ENCODE measurements around the gene WDR77. TPM values are rescaled to one million over a fixed set of nuclear protein-coding genes. Genes with fewer than 3 reads are reported as not detected.
A peak's percentile ranks its signal among the peaks of the same experiment; 100 is the strongest.

Gene WDR77
- total and polyA plus RNA-seq, 2 of the 4 experiments (the other 2 are of a cell fraction) = 80.8 to 87.0 TPM

DNA sequence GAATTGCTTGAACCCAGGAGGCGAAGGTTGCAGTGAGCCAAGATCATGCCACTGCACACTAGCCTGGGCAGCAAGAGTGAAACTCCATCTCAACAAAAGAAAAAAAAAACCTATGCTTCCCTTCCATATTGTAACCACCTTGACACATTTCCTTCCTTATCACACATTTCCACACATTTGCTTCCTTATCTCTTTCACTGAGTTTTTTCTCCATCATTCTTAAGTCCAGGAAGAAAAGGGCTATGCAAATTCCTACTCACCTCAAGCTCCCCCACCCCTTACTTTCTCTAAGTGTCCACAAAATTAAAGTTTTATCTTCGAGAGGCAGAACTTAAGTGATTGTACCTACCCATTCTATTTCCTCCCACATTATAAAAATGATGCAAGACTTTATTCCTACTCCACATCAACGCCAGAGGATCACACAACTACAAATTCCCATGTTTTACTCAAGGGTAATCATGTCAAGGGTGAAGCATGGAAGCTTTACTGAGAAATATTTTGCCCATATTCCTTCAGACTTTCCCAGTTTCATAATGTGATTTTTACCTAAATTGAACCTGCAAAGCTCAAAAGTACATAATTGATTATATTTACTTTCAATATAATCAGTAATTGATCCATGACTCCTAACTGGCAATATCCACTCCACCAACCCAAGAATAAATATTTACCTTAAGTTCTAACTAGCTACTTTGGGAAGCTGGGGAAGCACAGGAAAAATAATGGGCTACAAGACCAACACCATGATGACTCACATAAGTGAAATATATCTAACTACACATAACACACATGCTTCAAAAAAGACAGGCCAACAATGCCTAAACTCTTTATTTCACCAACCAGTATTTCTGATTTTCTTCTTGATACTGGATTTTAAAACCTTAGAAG, 9.3 kb downstream of the WDR77 start:
- peaks cover 5% of the 10 kb centered on the region for H3K4me1 ChIP-seq (ENCODE audit: control insufficient read depth, insufficient read depth, low read length)
- H4K8ac ChIP-seq (ENCODE audit: low read depth in 2 of 2, low read length in 2 of 2) = no peak overlapping the region
- no peak overlapping the region for H3K4ac ChIP-seq (ENCODE audit: low read depth, low read length)
- no TSS peak for BruUV-seq (replicated peaks)
- H3K4me3 ChIP-seq (ENCODE audit: insufficient read depth, low read depth, low read length) = no peak overlapping the region
- POLR2A ChIA-PET (ENCODE audit: unreplicated experiment) = no interaction called here
- no peak overlapping the region for H2BK120ac ChIP-seq (ENCODE audit: low read depth, low read length)
- no peak overlapping the region for H2BK15ac ChIP-seq (ENCODE audit: low read depth, low read length)
- no peak overlapping the region for H3K4me2 ChIP-seq (ENCODE audit: low read depth, low read length)
- no peak overlapping the region for H3K18ac ChIP-seq (ENCODE audit: low read depth, low read length)
- intact Hi-C loops (cut with micrococcal nuclease) = no loop called here
- peak overlapping the region; percentile 3 for H2BK5ac ChIP-seq (ENCODE audit: low read depth, low read length, poor library complexity, severe bottlenecking)
- H3K27ac ChIP-seq (ENCODE audit: insufficient read depth, low read length) = no peak overlapping the region
- CTCF ChIA-PET = interaction anchor here (0.7 to 1.5 kb wide), 2 partner anchors 40 to 217 kb away, joined by 3 read pairs; no protein-coding TSS in a partner anchor
- H3K9me1 ChIP-seq (ENCODE audit: insufficient read depth, low read length) = peaks cover 4% of the 10 kb centered on the region; the same call in 1 of the 2 replicates
- H3K23ac ChIP-seq (ENCODE audit: low read depth, low read length) = no peak overlapping the region
- H4K20me1 ChIP-seq (ENCODE audit: insufficient read depth, low read length) = no peaks in the 10 kb centered on the region
- in situ Hi-C loops (cut with MboI; ENCODE audit: low sequenced_read_pairs) = no loop called here
- ATAC-seq (ENCODE audit: low read depth) = no peak; the same call in 1 of the 2 replicates
- TF ChIP-seq POLR2A (IDR thresholded peaks at IDR 0.05; ENCODE audit: low read depth, low read length) (no peak), NFE2L2 (IDR thresholded peaks at IDR 0.05; ENCODE audit: low read depth, low read length) (no peak), CEBPB (IDR thresholded peaks at IDR 0.05; ENCODE audit: low read depth, low read length) (0 out of 2 replicates have a peak, but pooled peaks have one; percentile 13)
- no peaks in the 10 kb centered on the region for H3K9me3 ChIP-seq (ENCODE audit: control insufficient read depth, insufficient read depth, low read length)
- peaks cover 34% of the 10 kb centered on the region for H3K36me3 ChIP-seq (ENCODE audit: control insufficient read depth, insufficient read depth, low read length)
- no peak overlapping the region for H2AK5ac ChIP-seq (ENCODE audit: low read depth, low read length)
- H4K5ac ChIP-seq (ENCODE audit: low read depth, low read length) = no peak overlapping the region
- no peak overlapping the region for H2AFZ ChIP-seq (replicated peaks; ENCODE audit: low read length, poor library complexity)
- H3K14ac ChIP-seq (replicated peaks; ENCODE audit: low read depth, low read length) = no peak overlapping the region
- no peak overlapping the region for H2AK9ac ChIP-seq (replicated peaks; ENCODE audit: low read depth, low read length, poor library complexity)
- no peak overlapping the region for H3K9ac ChIP-seq (ENCODE audit: low read depth, low read length)
- dilution Hi-C loops (cut with HindIII; ENCODE audit: low sequenced_read_pairs, unreplicated experiment) = no loop called here
- no peaks in the 10 kb centered on the region for H3K27me3 ChIP-seq (ENCODE audit: control insufficient read depth, insufficient read depth, low read length)
- H4K91ac ChIP-seq (ENCODE audit: insufficient read depth, low read depth, low read length) = no peak overlapping the region
- H2BK20ac ChIP-seq (ENCODE audit: low read depth, low read length) = no peak overlapping the region
- H3K56ac ChIP-seq (ENCODE audit: extremely low read depth, insufficient read depth, low read length) = no peak overlapping the region
- no CpG with 5 or more reads among the region's 3 CpGs for WGBS, 2 experiments (ENCODE audit: extremely low coverage in 2 of 2, insufficient read length in 1 of 2)
- peaks cover 6 to 14% of the 10 kb centered on the region in 2 experiments; a peak in 3 of 4 replicates for H3K79me1 ChIP-seq (ENCODE audit: low read depth in 1 of 2, low read length in 2 of 2)
- DNase-seq = peak; percentile 17

All from IMR-90 (cell line).